ENCODE data around the gene EVL. TPM values are rescaled to one million over a fixed set of nuclear protein-coding genes. Genes with fewer than 3 reads are reported as not detected.

Gene EVL
- total and polyA plus RNA-seq, 2 donors (not counting 3 experiments of a cell fraction or from before 2014, with no cell fraction given), result 34.6 to 62.5 TPM

GRCh38 chr14:100034961-100035500, 30.2 kb upstream of the EVL start:
- ChIA-PET POLR2A (no interaction called here), CTCF (interaction anchor here (1.0 to 1.3 kb wide), 2 partner anchors 9 to 15 kb away, joined by 3 read pairs; no protein-coding TSS in a partner anchor)
- H3K4me1 ChIP-seq (ENCODE audit: control insufficient read depth, extremely low read depth, insufficient read depth, low read length), result peaks cover 25% of the 10 kb centered on the region
- H3K4me3 ChIP-seq (replicated peaks in 1 of 3; ENCODE audit: insufficient read depth in 1 of 3, low read depth in 1 of 3, low read length in 3 of 3), result no peak overlapping the region
- no peaks in the 10 kb centered on the region for H3K9me1 ChIP-seq (replicated peaks; ENCODE audit: control insufficient read depth, extremely low read depth, insufficient read depth, low read length)
- intact Hi-C loops (cut with micrococcal nuclease) (no loop called here), dilution Hi-C loops (cut with MboI; ENCODE audit: extremely low pct_ligation_motif_present, low sequenced_read_pairs) (no loop called here)
- H2AFZ ChIP-seq (ENCODE audit: low read depth, low read length), result no peak overlapping the region
- no peaks in the 10 kb centered on the region for H3K27me3 ChIP-seq (ENCODE audit: control insufficient read depth in 2 of 2, insufficient read depth in 2 of 2, low read length in 2 of 2)
- H3K36me3 ChIP-seq (ENCODE audit: control insufficient read depth in 2 of 2, extremely low read depth in 1 of 2, insufficient read depth in 2 of 2, low read length in 2 of 2), result no peaks in the 10 kb centered on the region
- H3K4me2 ChIP-seq (ENCODE audit: insufficient read depth, low read length), result no peak overlapping the region
- DNase-seq (ENCODE audit: low read depth, low spot score) (peak; percentile 46), FAIRE-seq (no peak)
- H3K9me3 ChIP-seq (replicated peaks; ENCODE audit: control insufficient read depth, insufficient read depth, low read length), result no peaks in the 10 kb centered on the region
- H3K9ac ChIP-seq (replicated peaks; ENCODE audit: extremely low read depth, insufficient read depth, low read length), result no peak overlapping the region
- BruUV-seq (replicated peaks), result no TSS peak
- TF ChIP-seq JUN (IDR thresholded peaks at IDR 0.05; ENCODE audit: borderline replicate concordance, insufficient read depth, insufficient read length, low read depth) (no peak), MYC (IDR thresholded peaks at IDR 0.05; ENCODE audit: low read depth, low read length) (no peak), FOS (IDR thresholded peaks at IDR 0.05; ENCODE audit: borderline replicate concordance, insufficient read depth, low read length) (no peak), POLR2AphosphoS5 (IDR thresholded peaks at IDR 0.05; ENCODE audit: insufficient read depth, low read depth, low read length) (no peak), EZH2 (IDR thresholded peaks at IDR 0.05; ENCODE audit: borderline replicate concordance, low read depth, low read length, severe bottlenecking) (no peak), POLR2A (IDR thresholded peaks at IDR 0.05; ENCODE audit: low read depth, low read length) (no peak), GATA2 (IDR thresholded peaks at IDR 0.05; ENCODE audit: insufficient read depth, insufficient read length, low read depth, low read length) (no peak)
- TF ChIP-seq, protein P1, sequence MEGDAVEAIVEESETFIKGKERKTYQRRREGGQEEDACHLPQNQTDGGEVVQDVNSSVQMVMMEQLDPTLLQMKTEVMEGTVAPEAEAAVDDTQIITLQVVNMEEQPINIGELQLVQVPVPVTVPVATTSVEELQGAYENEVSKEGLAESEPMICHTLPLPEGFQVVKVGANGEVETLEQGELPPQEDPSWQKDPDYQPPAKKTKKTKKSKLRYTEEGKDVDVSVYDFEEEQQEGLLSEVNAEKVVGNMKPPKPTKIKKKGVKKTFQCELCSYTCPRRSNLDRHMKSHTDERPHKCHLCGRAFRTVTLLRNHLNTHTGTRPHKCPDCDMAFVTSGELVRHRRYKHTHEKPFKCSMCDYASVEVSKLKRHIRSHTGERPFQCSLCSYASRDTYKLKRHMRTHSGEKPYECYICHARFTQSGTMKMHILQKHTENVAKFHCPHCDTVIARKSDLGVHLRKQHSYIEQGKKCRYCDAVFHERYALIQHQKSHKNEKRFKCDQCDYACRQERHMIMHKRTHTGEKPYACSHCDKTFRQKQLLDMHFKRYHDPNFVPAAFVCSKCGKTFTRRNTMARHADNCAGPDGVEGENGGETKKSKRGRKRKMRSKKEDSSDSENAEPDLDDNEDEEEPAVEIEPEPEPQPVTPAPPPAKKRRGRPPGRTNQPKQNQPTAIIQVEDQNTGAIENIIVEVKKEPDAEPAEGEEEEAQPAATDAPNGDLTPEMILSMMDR (IDR thresholded peaks at IDR 0.05; ENCODE audit: extremely low read depth in 1 of 2, insufficient read depth in 1 of 2, low read depth in 1 of 2, low read length in 2 of 2), result no peak
- TF ChIP-seq, protein P2, sequence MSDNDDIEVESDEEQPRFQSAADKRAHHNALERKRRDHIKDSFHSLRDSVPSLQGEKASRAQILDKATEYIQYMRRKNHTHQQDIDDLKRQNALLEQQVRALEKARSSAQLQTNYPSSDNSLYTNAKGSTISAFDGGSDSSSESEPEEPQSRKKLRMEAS (IDR thresholded peaks at IDR 0.05; ENCODE audit: insufficient read depth, insufficient read length), result no peak
- H3K79me2 ChIP-seq (ENCODE audit: control insufficient read depth, insufficient read depth, low read length), result peaks cover 2% of the 10 kb centered on the region
- no peaks in the 10 kb centered on the region for H4K20me1 ChIP-seq (replicated peaks; ENCODE audit: control insufficient read depth, extremely low read depth, insufficient read depth, low read length)
- H3K27ac ChIP-seq (ENCODE audit: insufficient read depth, low read depth, low read length), result no peak overlapping the region

All from endothelial cell of umbilical vein (primary cell).